Common myeloid progenitor, CD34-positive (primary cell): ENCODE results near the gene INSYN1.

Experiments
- CTCF ChIA-PET: fragments of 350-600 bp; sonication (Branson Sonifier 250); formaldehyde crosslinking; loops from one replicate; lab custom pipeline; 2021; ENCODE audit warnings: antibody characterized with exemption; lab: Charles Lee
- POLR2A ChIA-PET: fragments of 350-600 bp; sonication (Branson Sonifier 250); formaldehyde crosslinking; loops from one replicate; lab custom pipeline; 2021; ENCODE audit warnings: antibody characterized with exemption; lab: Charles Lee
- DNase-seq, 3 donors: peaks; one replicate each; pipeline versions ENCODE4 v3.0.0 to v3.0.0-alpha.2; 2013
- H3K27ac ChIP-seq, 2 experiments: 1 replicate in 1 of 2; 2 replicates in 1 of 2; pipeline ENCODE4 v1.7.0; 2013; ENCODE audit warnings: inconsistent platforms in 2 of 2, low read length in 2 of 2, mild to moderate bottlenecking in 2 of 2, low read depth in 1 of 2, moderate library complexity in 1 of 2; ENCODE audit not compliant: severe bottlenecking in 2 of 2, insufficient read depth in 1 of 2, poor library complexity in 1 of 2
- H3K27me3 ChIP-seq, 5 experiments: replicated peaks in 2 of 5; 1 replicate in 3 of 5; 2 replicates in 2 of 5; pipeline versions ENCODE4 v1.6.1 to v1.7.0; 2013; ENCODE audit warnings: low read length in 4 of 5, mild to moderate bottlenecking in 2 of 5, moderate library complexity in 2 of 5, inconsistent platforms in 1 of 5; ENCODE audit not compliant: insufficient read depth in 5 of 5, control insufficient read depth in 4 of 5
- H3K36me3 ChIP-seq, 4 experiments: 1 replicate in 2 of 4; 2 replicates in 2 of 4; pipeline versions ENCODE4 v1.6.1 to v1.7.0; 2013; ENCODE audit warnings: low read length in 3 of 4, control low read depth in 1 of 4, mild to moderate bottlenecking in 1 of 4; ENCODE audit not compliant: control insufficient read depth in 4 of 4, insufficient read depth in 4 of 4
- H3K4me1 ChIP-seq, 4 experiments: 1 replicate in 3 of 4; 2 replicates in 1 of 4; pipeline versions ENCODE4 v1.6.1 to v1.7.1; 2013; ENCODE audit warnings: low read length in 3 of 4, mild to moderate bottlenecking in 3 of 4, control low read depth in 1 of 4, inconsistent platforms in 1 of 4, moderate library complexity in 1 of 4; ENCODE audit not compliant: control insufficient read depth in 4 of 4, insufficient read depth in 4 of 4; ENCODE audit errors: control extremely low read depth in 1 of 4
- H3K4me3 ChIP-seq, 7 experiments: 1 replicate in 4 of 7; 2 replicates in 3 of 7; pipeline versions ENCODE4 v1.5.1 to v1.7.0; 2013; ENCODE audit warnings: mild to moderate bottlenecking in 7 of 7, low read length in 6 of 7, moderate library complexity in 6 of 7, inconsistent platforms in 2 of 7, low read depth in 2 of 7, control low read depth in 1 of 7; ENCODE audit not compliant: insufficient read depth in 4 of 7, control insufficient read depth in 1 of 7; ENCODE audit errors: extremely low read depth in 1 of 7
- H3K9me3 ChIP-seq, 5 experiments: 1 replicate in 4 of 5; 2 replicates in 1 of 5; pipeline versions ENCODE4 v1.6.1 to v1.7.1; 2013; ENCODE audit warnings: low read length in 4 of 5, mild to moderate bottlenecking in 2 of 5, inconsistent platforms in 1 of 5, low read depth in 1 of 5, moderate library complexity in 1 of 5; ENCODE audit not compliant: control insufficient read depth in 4 of 5, insufficient read depth in 2 of 5; ENCODE audit errors: control extremely low read depth in 1 of 5
- WGBS: methylation state at CpG from one replicate; pipeline ENCODE4 v1.1.5; 2013; ENCODE audit not compliant: insufficient coverage; 5-methylcytosine and 5-hydroxymethylcytosine counted together

Gene INSYN1

GRCh38 chr15:73688455-73688854 lies 64.7 kb downstream of the INSYN1 start:
- CTCF ChIA-PET: interaction anchor here (3.6 to 15.1 kb wide), 2 partner anchors 10 to 11 kb away, joined by 25 to 235 read pairs; no protein-coding TSS in a partner anchor
- H3K4me1 ChIP-seq: peaks cover 0 to 22% (median 16%) of the 10 kb centered on the region in 4 experiments
- DNase-seq: no peak

DNA sequence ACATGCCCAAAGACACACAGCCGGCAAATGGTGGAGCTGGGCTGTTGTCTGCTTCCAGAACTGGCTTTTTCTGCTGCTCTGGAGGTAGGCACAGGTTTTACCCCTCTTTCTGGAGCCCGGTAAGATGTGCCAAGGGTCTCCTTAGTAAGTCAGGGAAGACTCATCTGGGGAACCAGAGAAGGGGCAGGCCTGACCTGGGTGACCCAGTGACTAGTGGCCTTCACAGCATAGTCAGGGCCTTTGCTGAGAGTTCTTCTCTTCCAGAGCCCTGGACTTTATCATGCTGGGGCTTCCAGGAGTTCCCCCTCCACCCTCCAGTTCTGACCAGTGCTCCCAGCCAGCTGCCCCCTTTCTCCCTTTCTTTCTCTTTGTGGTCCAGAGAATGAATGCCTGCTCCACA lies 65.8 kb downstream of the INSYN1 start:
- POLR2A ChIA-PET: no interaction called here
- DNase-seq: no peak
- WGBS: 95% methylated on average over 2 of the region's 2 CpGs
- peaks cover 0 to 26% (median 16%) of the 10 kb centered on the region in 4 experiments for H3K4me1 ChIP-seq
- no peak overlapping the region for H3K4me3 ChIP-seq
- H3K27ac ChIP-seq: no peak overlapping the region
- no peaks in the 10 kb centered on the region for H3K36me3 ChIP-seq
- peaks cover 0 to 60% (median 22%) of the 10 kb centered on the region in 5 experiments for H3K27me3 ChIP-seq
- CTCF ChIA-PET: interaction anchor here (3.6 to 15.1 kb wide), 2 partner anchors 9 to 12 kb away, joined by 25 to 235 read pairs; no protein-coding TSS in a partner anchor
- H3K9me3 ChIP-seq: no peaks in the 10 kb centered on the region

More at GRCh38 chr15:73688455-73688854, 64.7 kb downstream of the INSYN1 start:
- Histone ChIP-seq H3K27ac (no peak overlapping the region), H3K4me3 (no peak overlapping the region), H3K36me3 (no peaks in the 10 kb centered on the region), H3K27me3 (peaks cover 0 to 57% (median 22%) of the 10 kb centered on the region in 5 experiments), H3K9me3 (no peaks in the 10 kb centered on the region)
- POLR2A ChIA-PET: no interaction called here
- 98% methylated on average over 5 of the region's 6 CpGs for WGBS

GRCh38 chr15:73686781-73687256 lies 66.3 kb downstream of the INSYN1 start:
- POLR2A ChIA-PET: no interaction called here
- WGBS: no CpG with 5 or more reads among the region's 4 CpGs

GRCh38 chr15:73685981-73686380 lies 67.2 kb downstream of the INSYN1 start:
- Histone ChIP-seq H3K27ac (no peak overlapping the region), H3K4me3 (no peak overlapping the region), H3K4me1 (peaks cover 0 to 37% (median 18%) of the 10 kb centered on the region in 4 experiments), H3K9me3 (no peaks in the 10 kb centered on the region), H3K27me3 (peaks cover 0 to 59% (median 21%) of the 10 kb centered on the region in 5 experiments), H3K36me3 (no peaks in the 10 kb centered on the region)
- POLR2A ChIA-PET: interaction anchor here (0.6 to 0.7 kb wide), 2 partner anchors 65 to 942 kb away, joined by 3 read pairs; no protein-coding TSS in a partner anchor
- WGBS: 93% methylated on average over 6 of the region's 6 CpGs
- CTCF ChIA-PET: interaction anchor here (1.2 to 15.1 kb wide), 6 partner anchors 8 to 53 kb away, joined by 3 to 235 read pairs (median 6); partner anchors contain the start of gene NPTN
- DNase-seq: no peak

More at GRCh38 chr15:73686781-73687256, 66.3 kb downstream of the INSYN1 start:
- Histone ChIP-seq H3K27me3 (peaks cover 0 to 60% (median 22%) of the 10 kb centered on the region in 5 experiments), H3K27ac (no peak overlapping the region), H3K4me3 (no peak overlapping the region), H3K4me1 (peaks cover 0 to 31% (median 16%) of the 10 kb centered on the region in 4 experiments), H3K36me3 (no peaks in the 10 kb centered on the region), H3K9me3 (no peaks in the 10 kb centered on the region)
- CTCF ChIA-PET: interaction anchor here (1.2 to 15.1 kb wide), 4 partner anchors 9 to 51 kb away, joined by 3 to 235 read pairs (median 17); no protein-coding TSS in a partner anchor
- no peak for DNase-seq
